A673 (cell line): ENCODE results near the gene CREM.

ENCODE experiments used
- EZH2 ChIP-seq: fragments of 200-600 bp; sonication (generic); IDR thresholded peaks from 2 replicates; pipeline ENCODE4 v1.6.1; 2017; ENCODE audit warnings: borderline replicate concordance, low read depth, mild to moderate bottlenecking, mixed read lengths, antibody characterized with exemption, low read length; ENCODE audit not compliant: poor library complexity, severe bottlenecking
- TF ChIP-seq, protein P1 (sequence below): fragments of 300-800, 200-600 bp; sonication (generic); conservative IDR thresholded peaks from 2 replicates; pipeline ENCODE4 v1.5.1; 2017; ENCODE audit warnings: low read depth, mild to moderate bottlenecking, antibody characterized with exemption, low read length, moderate library complexity, mixed read lengths

DNA sequence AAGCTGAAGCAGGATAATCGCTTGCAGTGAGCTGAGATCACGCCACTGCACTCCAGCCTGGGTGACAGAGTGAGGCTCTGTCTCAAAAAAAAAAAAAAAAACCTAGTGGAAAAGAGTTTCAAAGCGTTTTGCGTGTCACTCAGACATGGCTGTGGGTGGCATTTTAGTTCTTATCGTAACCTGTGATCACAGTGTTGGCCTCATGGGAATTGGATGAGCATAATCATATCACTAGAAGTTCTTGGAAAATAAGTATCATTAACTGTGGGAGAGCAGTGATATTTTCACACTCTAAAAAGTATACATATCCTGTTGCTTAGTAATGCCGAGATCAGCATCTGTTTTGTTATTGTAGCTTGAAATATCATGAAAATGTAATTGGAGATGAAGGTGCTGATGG lies 92.6 kb downstream of the CREM start:
- TF ChIP-seq, protein P1, sequence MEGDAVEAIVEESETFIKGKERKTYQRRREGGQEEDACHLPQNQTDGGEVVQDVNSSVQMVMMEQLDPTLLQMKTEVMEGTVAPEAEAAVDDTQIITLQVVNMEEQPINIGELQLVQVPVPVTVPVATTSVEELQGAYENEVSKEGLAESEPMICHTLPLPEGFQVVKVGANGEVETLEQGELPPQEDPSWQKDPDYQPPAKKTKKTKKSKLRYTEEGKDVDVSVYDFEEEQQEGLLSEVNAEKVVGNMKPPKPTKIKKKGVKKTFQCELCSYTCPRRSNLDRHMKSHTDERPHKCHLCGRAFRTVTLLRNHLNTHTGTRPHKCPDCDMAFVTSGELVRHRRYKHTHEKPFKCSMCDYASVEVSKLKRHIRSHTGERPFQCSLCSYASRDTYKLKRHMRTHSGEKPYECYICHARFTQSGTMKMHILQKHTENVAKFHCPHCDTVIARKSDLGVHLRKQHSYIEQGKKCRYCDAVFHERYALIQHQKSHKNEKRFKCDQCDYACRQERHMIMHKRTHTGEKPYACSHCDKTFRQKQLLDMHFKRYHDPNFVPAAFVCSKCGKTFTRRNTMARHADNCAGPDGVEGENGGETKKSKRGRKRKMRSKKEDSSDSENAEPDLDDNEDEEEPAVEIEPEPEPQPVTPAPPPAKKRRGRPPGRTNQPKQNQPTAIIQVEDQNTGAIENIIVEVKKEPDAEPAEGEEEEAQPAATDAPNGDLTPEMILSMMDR, result no peak
- no peak for TF ChIP-seq EZH2
